ENCODE results near the gene GABARAP.

GABARAP gene

DNA sequence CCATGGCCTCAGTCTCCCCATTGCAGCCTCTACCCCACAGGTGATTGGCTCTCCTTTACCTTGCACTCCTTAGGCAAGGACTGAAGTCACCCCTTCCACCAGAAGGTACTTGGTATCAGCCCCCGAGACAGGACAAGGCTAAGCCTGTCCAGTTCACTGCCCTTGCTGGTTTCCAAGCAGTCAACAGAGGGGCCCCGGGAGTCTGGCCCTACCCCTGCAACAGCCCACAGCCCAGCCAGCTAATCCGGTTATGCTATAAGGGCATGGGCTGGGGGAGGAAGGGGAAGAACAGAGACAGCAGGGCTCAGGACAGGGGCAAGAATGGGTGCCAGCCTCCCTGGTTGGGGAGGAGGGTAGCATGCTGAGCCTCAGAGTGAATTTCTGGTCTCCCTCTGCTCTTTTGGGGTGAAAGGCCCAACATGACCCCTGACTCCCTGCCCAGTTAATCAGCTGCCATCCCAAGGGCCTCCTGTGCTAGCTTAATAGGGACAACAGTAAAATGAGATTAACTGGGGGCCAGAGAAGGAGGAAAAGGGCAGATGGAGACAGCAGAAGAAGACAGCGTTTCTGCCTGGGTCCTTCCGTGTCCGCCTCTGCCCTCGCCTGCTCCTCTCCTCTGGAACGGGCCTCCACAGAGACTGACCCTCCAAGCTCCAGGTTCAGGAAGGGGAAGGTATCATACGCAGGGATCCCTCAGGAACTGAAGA, 33.3 kb downstream of the GABARAP start:
- no peak overlapping the region for H3K9ac ChIP-seq (ENCODE audit: low read length)
- no peaks in the 10 kb centered on the region for H3K27me3 ChIP-seq (ENCODE audit: low read length)
- no peaks in the 10 kb centered on the region for H3K36me3 ChIP-seq (ENCODE audit: low read length)
- no peak overlapping the region for H2AFZ ChIP-seq (ENCODE audit: low read depth, low read length, severe bottlenecking)
- H3K79me2 ChIP-seq (ENCODE audit: insufficient read depth, low read length) = no peaks in the 10 kb centered on the region
- TF ChIP-seq, protein P1, sequence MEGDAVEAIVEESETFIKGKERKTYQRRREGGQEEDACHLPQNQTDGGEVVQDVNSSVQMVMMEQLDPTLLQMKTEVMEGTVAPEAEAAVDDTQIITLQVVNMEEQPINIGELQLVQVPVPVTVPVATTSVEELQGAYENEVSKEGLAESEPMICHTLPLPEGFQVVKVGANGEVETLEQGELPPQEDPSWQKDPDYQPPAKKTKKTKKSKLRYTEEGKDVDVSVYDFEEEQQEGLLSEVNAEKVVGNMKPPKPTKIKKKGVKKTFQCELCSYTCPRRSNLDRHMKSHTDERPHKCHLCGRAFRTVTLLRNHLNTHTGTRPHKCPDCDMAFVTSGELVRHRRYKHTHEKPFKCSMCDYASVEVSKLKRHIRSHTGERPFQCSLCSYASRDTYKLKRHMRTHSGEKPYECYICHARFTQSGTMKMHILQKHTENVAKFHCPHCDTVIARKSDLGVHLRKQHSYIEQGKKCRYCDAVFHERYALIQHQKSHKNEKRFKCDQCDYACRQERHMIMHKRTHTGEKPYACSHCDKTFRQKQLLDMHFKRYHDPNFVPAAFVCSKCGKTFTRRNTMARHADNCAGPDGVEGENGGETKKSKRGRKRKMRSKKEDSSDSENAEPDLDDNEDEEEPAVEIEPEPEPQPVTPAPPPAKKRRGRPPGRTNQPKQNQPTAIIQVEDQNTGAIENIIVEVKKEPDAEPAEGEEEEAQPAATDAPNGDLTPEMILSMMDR (IDR thresholded peaks at IDR 0.05; ENCODE audit: insufficient read depth, low read length, poor library complexity, severe bottlenecking) = no peak
- no peak for TF ChIP-seq EZH2phosphoT487 (conservative IDR thresholded peaks at IDR 0.05; ENCODE audit: low read length)
- H3K4me3 ChIP-seq (ENCODE audit: insufficient read depth, low read length, poor library complexity, severe bottlenecking) = no peak overlapping the region
- H4K20me1 ChIP-seq (ENCODE audit: low read depth, low read length) = no peaks in the 10 kb centered on the region
- H3K9me3 ChIP-seq (ENCODE audit: insufficient read depth, low read length) = no peaks in the 10 kb centered on the region
- no peak overlapping the region for H3K27ac ChIP-seq (ENCODE audit: low read depth, low read length)
- H3K9me2 ChIP-seq (replicated peaks; ENCODE audit: insufficient read depth, low read length) = no peaks in the 10 kb centered on the region
- H3F3A ChIP-seq (ENCODE audit: insufficient read depth) = peaks cover 3% of the 10 kb centered on the region; the same call in 1 of the 2 replicates
- H3K4me2 ChIP-seq (ENCODE audit: low read depth, low read length, poor library complexity, severe bottlenecking) = no peak overlapping the region

DNA sequence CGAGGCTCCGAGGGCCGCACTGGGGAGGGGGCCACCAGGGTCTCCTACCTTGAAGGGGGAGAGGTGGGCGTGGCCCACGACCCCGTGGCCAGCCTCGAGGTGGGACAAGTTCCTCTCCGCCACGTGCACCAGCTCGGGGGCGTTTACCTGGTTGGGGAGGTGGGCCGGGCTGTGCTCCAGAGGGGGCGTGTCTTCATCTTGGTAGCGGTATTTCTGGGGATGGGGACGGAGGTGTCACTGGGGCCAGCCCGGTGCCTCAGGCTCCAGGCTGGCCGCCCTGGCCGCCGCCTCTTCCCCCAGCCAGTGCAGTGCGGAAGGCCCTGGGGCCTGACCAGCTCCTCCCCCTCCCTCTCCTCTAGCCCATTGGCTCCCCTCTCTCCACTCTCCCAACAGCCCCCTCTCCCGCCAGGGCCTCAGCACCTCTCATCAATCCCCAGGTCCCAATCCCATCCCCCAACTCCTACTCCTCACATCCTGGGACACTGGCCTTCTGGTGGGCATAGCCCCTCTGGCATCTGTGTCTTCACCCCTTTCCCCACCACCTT, 34.1 kb downstream of the GABARAP start:
- H3K27ac ChIP-seq (ENCODE audit: low read depth, low read length) = no peak overlapping the region
- H3K9me2 ChIP-seq (replicated peaks; ENCODE audit: insufficient read depth, low read length) = no peaks in the 10 kb centered on the region
- H3K27me3 ChIP-seq (ENCODE audit: low read length) = no peaks in the 10 kb centered on the region
- H3K9me3 ChIP-seq (ENCODE audit: insufficient read depth, low read length) = no peaks in the 10 kb centered on the region
- no peaks in the 10 kb centered on the region for H3K36me3 ChIP-seq (ENCODE audit: low read length)
- no peaks in the 10 kb centered on the region for H3K79me2 ChIP-seq (ENCODE audit: insufficient read depth, low read length)
- TF ChIP-seq EZH2phosphoT487 (conservative IDR thresholded peaks at IDR 0.05; ENCODE audit: low read length) = no peak
- TF ChIP-seq, protein P1 (IDR thresholded peaks at IDR 0.05; ENCODE audit: insufficient read depth, low read length, poor library complexity, severe bottlenecking) = no peak
- no peaks in the 10 kb centered on the region for H4K20me1 ChIP-seq (ENCODE audit: low read depth, low read length)
- H3K9ac ChIP-seq (ENCODE audit: low read length) = no peak overlapping the region
- no peak overlapping the region for H2AFZ ChIP-seq (ENCODE audit: low read depth, low read length, severe bottlenecking)
- H3F3A ChIP-seq (ENCODE audit: insufficient read depth) = peaks cover 3% of the 10 kb centered on the region; the same call in 1 of the 2 replicates
- no peak overlapping the region for H3K4me3 ChIP-seq (ENCODE audit: insufficient read depth, low read length, poor library complexity, severe bottlenecking)
- no peak overlapping the region for H3K4me2 ChIP-seq (ENCODE audit: low read depth, low read length, poor library complexity, severe bottlenecking)

DNA sequence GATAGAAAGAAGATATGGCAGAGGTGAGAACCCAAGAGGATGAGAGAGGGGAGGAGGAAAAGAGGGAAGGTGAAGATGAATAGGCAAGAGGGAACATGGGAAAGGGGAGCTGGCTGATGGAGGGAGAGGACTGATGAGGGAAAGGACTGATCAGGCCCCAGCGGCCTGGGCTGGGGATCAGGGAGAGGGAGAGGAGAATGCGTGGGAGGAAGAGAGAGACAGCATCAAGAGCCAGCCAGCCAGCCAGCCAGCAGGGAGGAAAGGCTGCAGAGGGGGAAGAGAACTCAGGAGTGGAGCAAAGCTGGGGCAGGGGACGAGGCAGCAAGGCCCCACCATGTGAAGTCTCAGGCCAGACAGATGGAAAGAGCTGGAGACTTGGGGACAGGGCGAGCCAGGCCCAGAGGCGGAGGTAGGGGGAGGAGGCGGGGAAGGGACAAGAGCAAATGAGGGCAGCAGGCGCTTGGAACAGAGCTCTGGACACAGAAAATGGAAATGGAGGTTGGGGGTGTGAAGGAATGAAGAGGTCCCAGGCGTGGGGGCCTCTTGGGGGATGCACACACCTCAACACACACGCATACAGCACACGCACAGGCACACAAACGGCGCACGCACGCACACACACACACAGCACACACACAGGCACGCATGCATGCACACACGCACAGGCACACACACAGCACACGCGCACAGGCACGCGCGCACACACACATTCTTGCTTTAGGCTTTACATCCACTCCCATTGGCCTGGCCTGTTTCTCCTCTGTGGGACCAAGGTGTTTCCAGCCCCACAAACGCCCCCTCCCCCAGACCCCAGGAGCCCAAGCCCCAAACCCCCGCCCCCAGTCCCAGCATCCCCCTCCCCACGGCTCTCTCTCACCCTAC, 34.9 kb downstream of the GABARAP start:
- no peak overlapping the region for H2AFZ ChIP-seq (ENCODE audit: low read depth, low read length, severe bottlenecking)
- peaks cover 3% of the 10 kb centered on the region; the same call in 1 of the 2 replicates for H3F3A ChIP-seq (ENCODE audit: insufficient read depth)
- H3K9me3 ChIP-seq (ENCODE audit: insufficient read depth, low read length) = no peaks in the 10 kb centered on the region
- no peak overlapping the region for H3K4me2 ChIP-seq (ENCODE audit: low read depth, low read length, poor library complexity, severe bottlenecking)
- TF ChIP-seq, protein P1 (IDR thresholded peaks at IDR 0.05; ENCODE audit: insufficient read depth, low read length, poor library complexity, severe bottlenecking) = no peak
- no peak for TF ChIP-seq EZH2phosphoT487 (conservative IDR thresholded peaks at IDR 0.05; ENCODE audit: low read length)
- no peaks in the 10 kb centered on the region for H4K20me1 ChIP-seq (ENCODE audit: low read depth, low read length)
- no peaks in the 10 kb centered on the region for H3K36me3 ChIP-seq (ENCODE audit: low read length)
- no peak overlapping the region for H3K4me3 ChIP-seq (ENCODE audit: insufficient read depth, low read length, poor library complexity, severe bottlenecking)
- no peaks in the 10 kb centered on the region for H3K79me2 ChIP-seq (ENCODE audit: insufficient read depth, low read length)
- no peak overlapping the region for H3K27ac ChIP-seq (ENCODE audit: low read depth, low read length)
- no peak overlapping the region for H3K9ac ChIP-seq (ENCODE audit: low read length)
- H3K27me3 ChIP-seq (ENCODE audit: low read length) = no peaks in the 10 kb centered on the region
- H3K9me2 ChIP-seq (replicated peaks; ENCODE audit: insufficient read depth, low read length) = no peaks in the 10 kb centered on the region
